HG03045 (cell line): ENCODE measurements around the gene F7.

Experiments
- ATAC-seq: cut with Tn5 transposase; IDR thresholded peaks from one replicate; pipeline ENCODE4 v1.9.1; 2021; ENCODE audit warnings: mild to moderate bottlenecking, moderate library complexity; ENCODE audit not compliant: unreplicated experiment

The F7 gene

GRCh38 chr13:113116206-113116800, 10.7 kb downstream of the F7 start:
- ATAC-seq = no peak

DNA sequence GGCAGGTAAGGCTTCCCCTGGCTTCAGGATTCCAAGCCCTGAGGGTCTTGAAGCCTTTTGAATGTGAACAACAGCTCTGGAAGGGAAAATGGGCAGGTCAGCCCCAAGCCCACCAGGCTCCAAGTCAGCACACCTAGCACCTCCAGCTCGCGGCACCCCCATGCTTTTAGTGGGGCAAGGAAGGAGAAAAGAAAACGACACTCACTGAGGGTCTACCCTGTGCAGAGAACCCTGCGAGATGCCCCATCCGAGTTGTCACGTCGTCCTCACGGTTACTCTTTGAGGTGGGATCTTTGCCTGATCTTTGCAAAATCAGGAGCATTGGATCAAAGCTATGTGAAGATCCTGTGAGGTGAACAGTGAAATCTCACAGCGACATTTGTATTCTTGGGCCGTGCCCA, 11.3 kb downstream of the F7 start:
- ATAC-seq = no peak

GRCh38 chr13:113117335-113117872, 11.8 kb downstream of the F7 start:
- ATAC-seq = no peak

GRCh38 chr13:113117911-113118260, 12.3 kb downstream of the F7 start:
- ATAC-seq = no peak

DNA sequence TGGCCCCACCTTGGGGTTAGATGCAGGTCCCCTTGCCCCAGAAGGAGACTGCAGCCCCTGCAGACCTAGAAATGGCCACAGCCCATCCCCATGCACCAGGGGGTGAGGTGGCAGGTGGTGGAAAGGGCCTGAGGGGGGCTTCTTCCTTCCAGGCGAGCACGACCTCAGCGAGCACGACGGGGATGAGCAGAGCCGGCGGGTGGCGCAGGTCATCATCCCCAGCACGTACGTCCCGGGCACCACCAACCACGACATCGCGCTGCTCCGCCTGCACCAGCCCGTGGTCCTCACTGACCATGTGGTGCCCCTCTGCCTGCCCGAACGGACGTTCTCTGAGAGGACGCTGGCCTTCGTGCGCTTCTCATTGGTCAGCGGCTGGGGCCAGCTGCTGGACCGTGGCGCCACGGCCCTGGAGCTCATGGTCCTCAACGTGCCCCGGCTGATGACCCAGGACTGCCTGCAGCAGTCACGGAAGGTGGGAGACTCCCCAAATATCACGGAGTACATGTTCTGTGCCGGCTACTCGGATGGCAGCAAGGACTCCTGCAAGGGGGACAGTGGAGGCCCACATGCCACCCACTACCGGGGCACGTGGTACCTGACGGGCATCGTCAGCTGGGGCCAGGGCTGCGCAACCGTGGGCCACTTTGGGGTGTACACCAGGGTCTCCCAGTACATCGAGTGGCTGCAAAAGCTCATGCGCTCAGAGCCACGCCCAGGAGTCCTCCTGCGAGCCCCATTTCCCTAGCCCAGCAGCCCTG, 12.8 kb downstream of the F7 start:
- ATAC-seq = no peak

DNA sequence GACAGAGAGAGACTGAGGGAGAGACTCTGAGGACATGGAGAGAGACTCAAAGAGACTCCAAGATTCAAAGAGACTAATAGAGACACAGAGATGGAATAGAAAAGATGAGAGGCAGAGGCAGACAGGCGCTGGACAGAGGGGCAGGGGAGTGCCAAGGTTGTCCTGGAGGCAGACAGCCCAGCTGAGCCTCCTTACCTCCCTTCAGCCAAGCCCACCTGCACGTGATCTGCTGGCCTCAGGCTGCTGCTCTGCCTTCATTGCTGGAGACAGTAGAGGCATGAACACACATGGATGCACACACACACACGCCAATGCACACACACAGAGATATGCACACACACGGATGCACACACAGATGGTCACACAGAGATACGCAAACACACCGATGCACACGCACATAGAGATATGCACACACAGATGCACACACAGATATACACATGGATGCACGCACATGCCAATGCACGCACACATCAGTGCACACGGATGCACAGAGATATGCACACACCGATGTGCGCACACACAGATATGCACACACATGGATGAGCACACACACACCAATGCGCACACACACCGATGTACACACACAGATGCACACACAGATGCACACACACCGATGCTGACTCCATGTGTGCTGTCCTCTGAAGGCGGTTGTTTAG, 13.7 kb downstream of the F7 start:
- ATAC-seq = no peak

DNA sequence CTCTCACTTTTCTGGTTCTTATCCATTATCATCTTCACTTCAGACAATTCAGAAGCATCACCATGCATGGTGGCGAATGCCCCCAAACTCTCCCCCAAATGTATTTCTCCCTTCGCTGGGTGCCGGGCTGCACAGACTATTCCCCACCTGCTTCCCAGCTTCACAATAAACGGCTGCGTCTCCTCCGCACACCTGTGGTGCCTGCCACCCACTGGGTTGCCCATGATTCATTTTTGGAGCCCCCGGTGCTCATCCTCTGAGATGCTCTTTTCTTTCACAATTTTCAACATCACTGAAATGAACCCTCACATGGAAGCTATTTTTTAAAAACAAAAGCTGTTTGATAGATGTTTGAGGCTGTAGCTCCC, 14.2 kb downstream of the F7 start:
- no peak for ATAC-seq

- no peak for ATAC-seq
Measured at GRCh38 chr13:113120300-113121182, 14.9 kb downstream of the F7 start.

DNA sequence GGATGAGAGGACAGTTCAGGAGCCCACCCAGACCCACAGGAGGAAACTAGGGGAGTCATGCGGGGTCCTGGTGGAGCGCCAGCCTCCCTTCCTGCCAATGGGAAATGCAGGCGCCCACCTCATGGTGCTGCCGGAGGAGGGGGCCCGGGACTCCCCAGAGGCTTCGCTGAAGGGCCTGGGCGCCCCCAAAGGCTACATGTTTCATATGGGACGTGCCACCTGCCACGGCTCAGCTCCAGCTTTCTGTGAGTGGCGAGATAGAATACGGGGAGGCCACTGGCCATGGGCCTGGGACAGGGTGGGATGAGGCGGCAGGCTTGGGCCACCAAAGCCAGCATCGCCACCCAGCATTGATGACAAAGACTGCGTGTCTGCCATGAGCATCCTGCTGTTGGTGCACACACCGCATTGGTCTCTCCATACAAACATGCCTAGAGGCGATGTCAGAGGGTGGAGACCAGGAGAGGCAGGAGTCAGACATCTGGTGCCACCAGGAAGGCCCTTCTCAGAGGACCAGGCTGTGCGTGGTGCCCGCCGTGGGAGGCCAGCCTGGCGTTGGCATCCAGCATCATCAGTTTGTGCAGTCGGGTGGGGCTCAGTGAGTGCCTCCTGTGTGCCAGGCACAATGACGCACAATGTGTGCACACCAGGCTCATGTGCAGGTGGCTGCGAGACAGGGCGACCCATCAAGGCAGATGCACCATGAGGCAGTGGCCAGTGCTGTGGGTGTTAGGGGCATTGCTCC, 15.8 kb downstream of the F7 start:
- ATAC-seq = no peak

DNA sequence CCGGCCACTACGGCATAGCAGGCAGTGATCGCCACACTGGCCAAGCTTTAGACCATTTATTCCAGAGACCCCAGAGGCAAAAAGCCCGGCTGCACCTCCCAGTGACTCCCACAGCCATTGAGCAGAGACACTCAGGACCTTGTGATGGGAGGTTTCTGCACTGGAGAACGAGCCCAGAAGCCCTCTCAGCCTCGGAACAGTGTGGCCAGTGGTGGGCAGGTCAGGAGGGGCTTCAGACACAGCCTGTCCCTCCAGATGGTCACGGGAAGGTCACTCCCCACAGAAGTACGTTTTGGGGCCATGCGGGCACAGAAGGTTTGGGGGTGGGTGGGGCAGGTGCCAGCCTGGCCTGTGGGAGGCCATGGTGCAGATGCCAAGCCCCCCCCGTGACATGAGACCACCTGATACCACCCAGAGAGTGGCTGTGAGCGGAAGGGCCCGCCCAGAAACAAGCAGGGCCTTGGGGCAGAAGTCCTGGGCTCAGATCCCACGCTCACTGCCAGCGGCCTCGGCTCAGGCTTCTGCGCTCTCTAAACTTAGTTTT, 16.4 kb downstream of the F7 start:
- ATAC-seq = no peak

DNA sequence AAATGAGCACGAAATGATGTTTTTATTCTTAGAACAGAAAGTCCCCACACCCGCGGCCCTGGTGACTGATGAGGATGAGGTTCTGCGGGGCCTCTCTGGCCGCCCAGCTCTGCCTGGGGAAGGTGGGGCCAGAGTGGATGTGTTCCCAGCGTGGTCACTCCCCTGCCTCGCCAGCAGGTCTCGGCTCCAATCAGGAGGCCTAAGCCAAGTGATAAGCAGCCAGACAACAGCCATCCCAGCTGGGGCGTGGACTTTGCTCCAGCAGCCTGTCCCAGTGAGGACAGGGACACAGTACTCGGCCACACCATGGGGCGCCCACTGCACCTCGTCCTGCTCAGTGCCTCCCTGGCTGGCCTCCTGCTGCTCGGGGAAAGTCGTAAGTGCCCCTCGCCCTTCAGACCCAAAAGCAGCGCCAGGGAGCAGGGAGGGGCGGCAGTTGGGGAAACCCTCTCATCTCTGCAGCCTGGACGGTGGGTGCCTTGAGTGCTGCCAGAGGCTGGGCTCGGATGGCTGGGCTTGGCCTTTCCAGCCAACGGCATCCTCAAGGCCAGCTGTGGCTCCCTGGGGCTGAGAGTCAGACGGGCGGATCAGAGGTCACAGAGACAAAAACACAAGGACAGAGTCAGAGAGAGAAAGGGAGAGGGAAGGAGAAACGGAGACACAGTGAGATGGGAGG, 17.1 kb downstream of the F7 start, which contains the start of gene F10:
F10 (plus strand) TSS at position 250 of the 676 bp plus-strand sequence; CDS start at position 307, 57 bp downstream.
- ATAC-seq = no peak

GRCh38 chr13:113123226-113124201, 17.9 kb downstream of the F7 start:
- ATAC-seq = no peak

GRCh38 chr13:113124211-113124970, 18.8 kb downstream of the F7 start:
- no peak for ATAC-seq

- ATAC-seq = no peak
Measured at GRCh38 chr13:113125506-113126264, 20.1 kb downstream of the F7 start.

- no peak for ATAC-seq
Measured at GRCh38 chr13:113126265-113127150, 20.9 kb downstream of the F7 start.

- no peak for ATAC-seq
Measured at GRCh38 chr13:113129480-113129879, 23.9 kb downstream of the F7 start.
